ENCODE measurements around the gene RUNX3. TPM values are rescaled to one million over a fixed set of nuclear protein-coding genes. Genes with fewer than 3 reads are reported as not detected.

The RUNX3 gene
- total RNA-seq, 1 donor from 2014 or later: 153 TPM

GRCh38 chr1:24917327-24918074, 12.6 kb downstream of the RUNX3 start:
- POLR2A ChIA-PET: interaction anchor here (1.0 kb wide), 1 partner anchor 11 kb away, joined by 4 read pairs; no protein-coding TSS in a partner anchor
- Mint-ChIP-seq H3K27ac (peak overlapping the region; percentile 18), H3K36me3 (ENCODE audit: low read depth) (peaks cover 85% of the 10 kb centered on the region), H3K27me3 (no peaks in the 10 kb centered on the region), H3K4me1 (peaks cover 52% of the 10 kb centered on the region), H3K4me3 (no peak overlapping the region), H3K9me3 (no peaks in the 10 kb centered on the region)
- DNase-seq (no peak), ATAC-seq (ENCODE audit: low read depth) (no peak)
- intact Hi-C loops (cut with micrococcal nuclease): no loop called here
- TF ChIP-seq, protein P1, sequence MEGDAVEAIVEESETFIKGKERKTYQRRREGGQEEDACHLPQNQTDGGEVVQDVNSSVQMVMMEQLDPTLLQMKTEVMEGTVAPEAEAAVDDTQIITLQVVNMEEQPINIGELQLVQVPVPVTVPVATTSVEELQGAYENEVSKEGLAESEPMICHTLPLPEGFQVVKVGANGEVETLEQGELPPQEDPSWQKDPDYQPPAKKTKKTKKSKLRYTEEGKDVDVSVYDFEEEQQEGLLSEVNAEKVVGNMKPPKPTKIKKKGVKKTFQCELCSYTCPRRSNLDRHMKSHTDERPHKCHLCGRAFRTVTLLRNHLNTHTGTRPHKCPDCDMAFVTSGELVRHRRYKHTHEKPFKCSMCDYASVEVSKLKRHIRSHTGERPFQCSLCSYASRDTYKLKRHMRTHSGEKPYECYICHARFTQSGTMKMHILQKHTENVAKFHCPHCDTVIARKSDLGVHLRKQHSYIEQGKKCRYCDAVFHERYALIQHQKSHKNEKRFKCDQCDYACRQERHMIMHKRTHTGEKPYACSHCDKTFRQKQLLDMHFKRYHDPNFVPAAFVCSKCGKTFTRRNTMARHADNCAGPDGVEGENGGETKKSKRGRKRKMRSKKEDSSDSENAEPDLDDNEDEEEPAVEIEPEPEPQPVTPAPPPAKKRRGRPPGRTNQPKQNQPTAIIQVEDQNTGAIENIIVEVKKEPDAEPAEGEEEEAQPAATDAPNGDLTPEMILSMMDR (IDR thresholded peaks at IDR 0.05): no peak
- CTCF ChIA-PET: no interaction called here

DNA sequence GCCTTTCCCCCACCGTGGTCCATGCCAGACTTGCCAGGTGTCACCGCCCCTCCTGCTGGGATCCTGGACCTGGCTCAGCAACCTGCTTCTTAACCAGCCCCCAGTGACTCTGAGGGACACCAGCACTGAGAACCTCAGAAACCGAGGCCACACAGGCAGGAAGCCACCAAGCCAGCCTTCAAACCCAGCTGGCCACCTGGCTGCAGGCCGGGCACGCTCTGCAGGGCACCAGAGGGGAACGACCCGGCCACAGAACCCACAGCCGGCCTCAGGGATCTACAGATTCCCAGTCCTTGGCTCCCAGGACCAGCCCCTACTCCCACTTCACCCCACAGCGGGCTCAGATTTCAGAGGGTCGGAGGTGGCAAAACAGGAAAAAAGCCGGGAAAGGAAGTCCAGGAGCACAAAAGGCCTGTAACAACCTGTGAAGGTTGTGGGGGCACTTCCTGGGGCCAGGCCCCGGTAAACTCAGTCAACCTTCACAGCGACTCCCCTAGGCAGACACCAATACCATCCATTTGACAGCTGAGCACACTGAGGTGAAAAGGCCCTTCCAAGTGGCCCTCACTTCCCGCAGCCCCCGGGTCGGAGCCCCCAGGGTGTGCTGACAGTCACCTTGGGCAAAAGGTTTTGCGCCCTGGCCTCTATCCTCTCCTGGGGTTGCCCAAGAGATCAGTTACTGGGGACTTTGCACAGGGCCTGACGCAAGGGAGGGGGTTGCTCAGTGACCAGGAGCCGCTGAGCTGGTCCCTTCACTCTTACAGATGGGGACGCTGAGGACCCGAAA, 14.1 kb downstream of the RUNX3 start:
- peaks cover 42% of the 10 kb centered on the region for H3K4me1 Mint-ChIP-seq
- peaks cover 88% of the 10 kb centered on the region for H3K36me3 Mint-ChIP-seq (ENCODE audit: low read depth)
- H3K4me3 Mint-ChIP-seq: no peak overlapping the region
- no peaks in the 10 kb centered on the region for H3K27me3 Mint-ChIP-seq
- DNase-seq (no peak), ATAC-seq (ENCODE audit: low read depth) (peak; percentile 58)
- H3K9me3 Mint-ChIP-seq: no peaks in the 10 kb centered on the region
- TF ChIP-seq, protein P1 (IDR thresholded peaks at IDR 0.05): no peak
- POLR2A ChIA-PET: interaction anchor here (1.0 kb wide), 1 partner anchor 13 kb away, joined by 4 read pairs; no protein-coding TSS in a partner anchor
- intact Hi-C loops (cut with micrococcal nuclease): no loop called here
- CTCF ChIA-PET: no interaction called here
- H3K27ac Mint-ChIP-seq: peak overlapping the region; percentile 50

- ChIA-PET CTCF (no interaction called here), POLR2A (interaction anchor here (1.0 kb wide), 1 partner anchor 9 kb away, joined by 3 read pairs; no protein-coding TSS in a partner anchor)
- no peaks in the 10 kb centered on the region for H3K27me3 Mint-ChIP-seq
- no peak overlapping the region for H3K4me3 Mint-ChIP-seq
- ATAC-seq (ENCODE audit: low read depth): no peak
- H3K36me3 Mint-ChIP-seq (ENCODE audit: low read depth): peaks cover 89% of the 10 kb centered on the region
- DNase-seq: no peak
- H3K4me1 Mint-ChIP-seq: peaks cover 33% of the 10 kb centered on the region
- H3K27ac Mint-ChIP-seq: peak overlapping the region; percentile 37
- TF ChIP-seq, protein P1 (IDR thresholded peaks at IDR 0.05): no peak
- no peaks in the 10 kb centered on the region for H3K9me3 Mint-ChIP-seq
- intact Hi-C loops (cut with micrococcal nuclease): no loop called here
Measured at GRCh38 chr1:24914226-24915069, 15.6 kb downstream of the RUNX3 start.

DNA sequence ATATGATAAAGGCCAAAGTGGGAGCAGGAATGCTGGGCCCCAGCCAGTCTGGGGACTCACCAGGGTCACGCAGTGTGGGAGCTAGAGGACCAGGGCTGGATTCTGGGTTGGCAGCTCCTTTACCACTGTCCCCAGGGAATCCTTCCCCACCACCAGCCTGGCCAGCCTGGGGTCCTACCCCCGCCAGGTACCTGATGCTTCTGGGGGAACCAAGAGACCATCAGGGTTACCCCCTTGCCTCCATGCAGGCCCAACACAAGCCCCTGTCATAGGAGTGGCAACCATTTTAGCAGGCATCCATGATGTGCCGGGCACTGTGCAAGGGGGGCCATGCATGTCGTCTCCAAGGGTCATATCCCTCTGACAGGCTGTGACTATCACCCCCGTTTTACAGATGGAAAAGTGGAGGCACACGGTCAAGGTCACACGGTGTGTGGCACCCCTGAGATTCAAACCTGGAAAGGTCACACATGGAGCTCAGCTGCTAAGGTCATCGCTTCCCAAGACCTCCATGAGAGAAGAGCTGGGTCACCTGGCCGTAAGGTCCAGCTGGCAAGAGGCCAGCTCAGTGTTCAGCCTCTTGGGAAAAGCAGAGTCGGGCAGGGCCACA, 16.4 kb downstream of the RUNX3 start:
- intact Hi-C loops (cut with micrococcal nuclease): no loop called here
- ATAC-seq (ENCODE audit: low read depth) (no peak), DNase-seq (no peak)
- no peaks in the 10 kb centered on the region for H3K9me3 Mint-ChIP-seq
- POLR2A ChIA-PET: interaction anchor here (1.0 to 1.2 kb wide), 2 partner anchors 10 to 16 kb away, joined by 3 to 5 read pairs; partner anchors contain the start of gene RUNX3
- CTCF ChIA-PET: interaction anchor here (0.9 to 1.8 kb wide), 2 partner anchors 123 to 225 kb away, joined by 3 to 10 read pairs; no protein-coding TSS in a partner anchor
- H3K4me1 Mint-ChIP-seq: peaks cover 31% of the 10 kb centered on the region
- TF ChIP-seq, protein P1 (IDR thresholded peaks at IDR 0.05): no peak
- H3K4me3 Mint-ChIP-seq: no peak overlapping the region
- no peaks in the 10 kb centered on the region for H3K27me3 Mint-ChIP-seq
- peaks cover 90% of the 10 kb centered on the region for H3K36me3 Mint-ChIP-seq (ENCODE audit: low read depth)
- H3K27ac Mint-ChIP-seq: no peak overlapping the region

Data from activated B cell treated with CpG ODN at 0.5 μM for 24 hours (primary cell).